GM12872 (cell line): ENCODE results near the gene TXNDC16.

ENCODE experiments used
- TF ChIP-seq, protein P1 (sequence below): IDR thresholded peaks from 3 replicates; pipeline ENCODE4 v1.5.1; 2011; ENCODE audit warnings: low read depth, mild to moderate bottlenecking, low read length, moderate library complexity; ENCODE audit not compliant: insufficient read depth

The TXNDC16 gene

DNA sequence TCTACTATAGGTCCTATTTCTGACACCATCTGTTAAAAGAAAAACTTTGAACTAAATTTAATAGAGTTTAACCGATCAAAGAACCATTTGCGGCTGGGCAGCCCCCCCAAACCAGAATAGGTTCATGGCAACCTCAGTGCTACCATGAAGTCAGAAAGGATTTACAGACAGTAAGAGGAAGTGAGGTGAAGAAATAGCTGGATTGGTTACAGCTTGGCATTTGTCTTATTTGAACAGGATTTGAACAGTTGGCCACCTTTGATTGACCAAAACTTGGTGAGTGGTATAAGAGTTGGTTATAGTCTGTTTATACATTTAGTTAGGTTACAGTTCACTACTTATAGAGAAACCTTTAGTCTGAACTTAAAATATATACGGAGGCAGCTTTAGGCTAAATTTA is 88.9 kb downstream of the TXNDC16 start:
- TF ChIP-seq, protein P1, sequence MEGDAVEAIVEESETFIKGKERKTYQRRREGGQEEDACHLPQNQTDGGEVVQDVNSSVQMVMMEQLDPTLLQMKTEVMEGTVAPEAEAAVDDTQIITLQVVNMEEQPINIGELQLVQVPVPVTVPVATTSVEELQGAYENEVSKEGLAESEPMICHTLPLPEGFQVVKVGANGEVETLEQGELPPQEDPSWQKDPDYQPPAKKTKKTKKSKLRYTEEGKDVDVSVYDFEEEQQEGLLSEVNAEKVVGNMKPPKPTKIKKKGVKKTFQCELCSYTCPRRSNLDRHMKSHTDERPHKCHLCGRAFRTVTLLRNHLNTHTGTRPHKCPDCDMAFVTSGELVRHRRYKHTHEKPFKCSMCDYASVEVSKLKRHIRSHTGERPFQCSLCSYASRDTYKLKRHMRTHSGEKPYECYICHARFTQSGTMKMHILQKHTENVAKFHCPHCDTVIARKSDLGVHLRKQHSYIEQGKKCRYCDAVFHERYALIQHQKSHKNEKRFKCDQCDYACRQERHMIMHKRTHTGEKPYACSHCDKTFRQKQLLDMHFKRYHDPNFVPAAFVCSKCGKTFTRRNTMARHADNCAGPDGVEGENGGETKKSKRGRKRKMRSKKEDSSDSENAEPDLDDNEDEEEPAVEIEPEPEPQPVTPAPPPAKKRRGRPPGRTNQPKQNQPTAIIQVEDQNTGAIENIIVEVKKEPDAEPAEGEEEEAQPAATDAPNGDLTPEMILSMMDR = no peak

GRCh38 chr14:52461721-52462120 is 90.6 kb downstream of the TXNDC16 start:
- TF ChIP-seq, protein P1 = no peak

GRCh38 chr14:52458721-52459085 is 93.6 kb downstream of the TXNDC16 start:
- TF ChIP-seq, protein P1 = no peak

GRCh38 chr14:52457411-52457810 is 94.9 kb downstream of the TXNDC16 start:
- TF ChIP-seq, protein P1 = no peak

GRCh38 chr14:52455291-52456088 is 96.8 kb downstream of the TXNDC16 start:
- TF ChIP-seq, protein P1 = no peak

DNA sequence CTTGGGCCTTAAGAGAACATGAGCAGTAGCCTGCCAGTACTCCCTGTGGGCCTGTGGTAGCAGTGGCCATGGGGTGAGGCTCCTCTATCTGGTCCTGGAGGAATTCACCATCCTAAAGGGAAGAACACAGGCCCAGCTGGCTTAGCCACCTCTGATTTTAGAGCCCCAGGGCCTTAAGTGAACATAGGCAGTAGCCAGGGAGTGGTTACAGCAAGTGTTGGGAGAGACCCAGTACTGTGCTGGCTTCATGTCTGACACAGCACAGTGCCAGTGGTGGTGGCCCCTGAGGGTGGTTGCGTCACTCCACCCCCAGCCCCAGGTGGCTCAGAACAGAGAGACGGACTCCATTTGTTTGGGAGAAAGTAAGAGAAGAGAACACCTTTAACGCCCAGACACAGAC is 105.1 kb downstream of the TXNDC16 start:
- TF ChIP-seq, protein P1 = no peak

DNA sequence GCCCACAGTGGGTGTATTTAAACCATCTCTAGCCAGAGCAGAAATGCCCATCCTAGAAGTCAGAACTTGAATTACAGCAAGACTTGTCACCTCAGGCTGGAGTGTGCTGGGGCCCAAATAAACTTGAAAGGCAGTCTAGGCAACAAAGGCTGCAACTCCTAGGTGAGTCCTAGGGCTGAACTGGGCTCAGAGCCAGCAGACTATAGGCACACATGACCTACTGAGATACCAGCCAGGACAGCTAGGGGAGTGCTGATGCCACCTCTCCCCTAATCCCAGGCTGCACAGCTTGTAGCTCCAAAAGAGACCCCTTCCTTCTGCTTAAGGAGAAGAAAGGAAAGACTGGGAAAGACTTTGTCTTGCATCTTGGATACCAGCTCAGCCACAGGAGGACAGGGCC is 106.0 kb downstream of the TXNDC16 start:
- TF ChIP-seq, protein P1 = no peak
